Kidney (tissue), 14 donors: ENCODE results near the gene MBNL1. TPM values are rescaled to one million over a fixed set of nuclear protein-coding genes. Genes with fewer than 3 reads are reported as not detected.

Source experiments
- DNase-seq, 5 donors: peaks; one replicate each; pipeline ENCODE4 v3.0.0-alpha.2; 2013 to 2020
- FAIRE-seq: peaks from 2 replicates; lab custom pipeline; 2012; peaks lifted over from hg19 to GRCh38; lab: Jason Lieb, UNC
- H3K27ac ChIP-seq, 2 donors: one replicate each; pipeline ENCODE4 v1.7.0; 2013; ENCODE audit warnings: low read depth in 2 of 2, low read length in 2 of 2, inconsistent platforms in 1 of 2
- H3K27me3 ChIP-seq: one replicate; pipeline ENCODE4 v1.7.1; 2013; ENCODE audit warnings: low read length, inconsistent platforms; ENCODE audit not compliant: control insufficient read depth, insufficient read depth
- H3K36me3 ChIP-seq, 3 donors: one replicate each; pipeline versions ENCODE4 v1.7.0 to v1.7.1; 2013; ENCODE audit warnings: low read length in 3 of 3, control low read depth in 1 of 3, inconsistent platforms in 1 of 3; ENCODE audit not compliant: insufficient read depth in 3 of 3, control insufficient read depth in 2 of 3
- H3K4me1 ChIP-seq, 3 donors: one replicate each; pipeline versions ENCODE4 v1.7.0 to v1.7.1; 2013; ENCODE audit warnings: low read length in 3 of 3, inconsistent platforms in 1 of 3, low read depth in 1 of 3; ENCODE audit not compliant: control insufficient read depth in 2 of 3, insufficient read depth in 2 of 3
- H3K4me3 ChIP-seq, 3 donors: one replicate each; pipeline versions ENCODE4 v1.7.0 to v1.8.1; 2013; ENCODE audit warnings: low read length in 3 of 3, control low read depth in 1 of 3, inconsistent platforms in 1 of 3
- H3K9ac ChIP-seq, 3 donors: one replicate each; pipeline versions ENCODE4 v1.7.0 to v1.7.1; 2013; ENCODE audit warnings: low read length in 3 of 3, control low read depth in 1 of 3, inconsistent platforms in 1 of 3
- H3K9me3 ChIP-seq, 3 donors: one replicate each; pipeline versions ENCODE4 v1.7.0 to v1.7.1; 2013; ENCODE audit warnings: low read length in 3 of 3, control low read depth in 1 of 3, inconsistent platforms in 1 of 3; ENCODE audit not compliant: control insufficient read depth in 2 of 3, insufficient read depth in 1 of 3
- intact Hi-C: fragments of 100-400 bp; cut with DNase I; formaldehyde crosslinking; loops from one replicate; pipeline ENCODE4 v1.11.1; 2022
- polyA plus RNA-seq: library from polyadenylated mRNA; stranded (reverse); fragments of 350-450 nt; fragmentation: Illumina TruSeq; extraction: RNeasy Lipid Tissue Mini Kit (QIAGEN cat#74804); gene quantifications from one replicate; pipeline ENCODE4 v1.2.3, GENCODE V29; 2014; ENCODE audit warnings: low read depth, low replicate concordance; ENCODE audit not compliant: insufficient read depth
- total RNA-seq: library from RNA; stranded (reverse); fragmentation: NEBNext Ultra II Directional; extraction: Animal tissue kit (Norgen Biotek cat#: 25700); gene quantifications from one replicate; pipeline ENCODE4 v1.2.1, GENCODE V29; 2021
- TF ChIP-seq, protein P1 (sequence below): IDR thresholded peaks from 3 replicates; pipeline ENCODE4 v1.5.1; 2012; ENCODE audit warnings: mild to moderate bottlenecking, moderate library complexity, borderline replicate concordance; ENCODE audit not compliant: insufficient read depth; ENCODE audit errors: extremely low read depth
- donor health status: control.
- donor health status: control.
- donor health status: control.
- donor health status: control.
- donor health status: control.
- donor health status: DM: yes; HTN: yes; CAD: no.
- donor health status: Normal renal cell carcinoma (clear cell type).

MBNL1 gene
- total and polyA plus RNA-seq, 2 donors from 2014 or later: 22.0 to 167 TPM

DNA sequence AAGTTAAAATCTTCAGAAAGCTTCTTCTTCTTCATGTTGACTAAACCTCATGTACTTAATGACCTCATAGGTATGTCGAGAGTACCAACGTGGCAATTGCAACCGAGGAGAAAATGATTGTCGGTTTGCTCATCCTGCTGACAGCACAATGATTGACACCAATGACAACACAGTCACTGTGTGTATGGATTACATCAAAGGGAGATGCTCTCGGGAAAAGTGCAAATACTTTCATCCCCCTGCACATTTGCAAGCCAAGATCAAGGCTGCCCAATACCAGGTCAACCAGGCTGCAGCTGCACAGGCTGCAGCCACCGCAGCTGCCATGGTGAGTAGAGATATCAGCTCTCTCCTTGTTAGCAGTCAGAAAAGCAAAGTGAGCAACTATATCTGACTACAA is 176.5 kb downstream of the MBNL1 start:
- Histone ChIP-seq H3K27ac (no peak overlapping the region), H3K9ac (no peak overlapping the region), H3K27me3 (no peaks in the 10 kb centered on the region), H3K9me3 (no peaks in the 10 kb centered on the region), H3K4me1 (peaks cover 0 to 18% (median 4%) of the 10 kb centered on the region in 3 donors), H3K4me3 (no peak overlapping the region), H3K36me3 (peaks cover 0 to 16% (median 3%) of the 10 kb centered on the region in 3 donors)
- FAIRE-seq (no peak), DNase-seq (no peak)
- TF ChIP-seq, protein P1, sequence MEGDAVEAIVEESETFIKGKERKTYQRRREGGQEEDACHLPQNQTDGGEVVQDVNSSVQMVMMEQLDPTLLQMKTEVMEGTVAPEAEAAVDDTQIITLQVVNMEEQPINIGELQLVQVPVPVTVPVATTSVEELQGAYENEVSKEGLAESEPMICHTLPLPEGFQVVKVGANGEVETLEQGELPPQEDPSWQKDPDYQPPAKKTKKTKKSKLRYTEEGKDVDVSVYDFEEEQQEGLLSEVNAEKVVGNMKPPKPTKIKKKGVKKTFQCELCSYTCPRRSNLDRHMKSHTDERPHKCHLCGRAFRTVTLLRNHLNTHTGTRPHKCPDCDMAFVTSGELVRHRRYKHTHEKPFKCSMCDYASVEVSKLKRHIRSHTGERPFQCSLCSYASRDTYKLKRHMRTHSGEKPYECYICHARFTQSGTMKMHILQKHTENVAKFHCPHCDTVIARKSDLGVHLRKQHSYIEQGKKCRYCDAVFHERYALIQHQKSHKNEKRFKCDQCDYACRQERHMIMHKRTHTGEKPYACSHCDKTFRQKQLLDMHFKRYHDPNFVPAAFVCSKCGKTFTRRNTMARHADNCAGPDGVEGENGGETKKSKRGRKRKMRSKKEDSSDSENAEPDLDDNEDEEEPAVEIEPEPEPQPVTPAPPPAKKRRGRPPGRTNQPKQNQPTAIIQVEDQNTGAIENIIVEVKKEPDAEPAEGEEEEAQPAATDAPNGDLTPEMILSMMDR: no peak
- intact Hi-C loops: no loop called here

DNA sequence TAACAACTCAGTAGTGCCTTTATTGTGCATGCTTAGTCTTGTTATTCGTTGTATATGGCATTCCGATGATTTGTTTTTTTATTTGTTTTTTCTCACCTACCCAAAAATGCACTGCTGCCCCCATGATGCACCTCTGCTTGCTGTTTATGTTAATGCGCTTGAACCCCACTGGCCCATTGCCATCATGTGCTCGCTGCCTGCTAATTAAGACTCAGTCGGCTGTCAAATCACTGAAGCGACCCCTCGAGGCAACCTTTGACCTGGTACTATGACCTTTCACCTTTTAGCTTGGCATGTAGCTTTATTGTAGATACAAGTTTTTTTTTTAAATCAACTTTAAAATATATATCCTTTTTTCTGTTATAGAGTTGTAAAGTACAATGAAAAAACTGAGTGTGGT is 177.8 kb downstream of the MBNL1 start:
- DNase-seq (no peak), FAIRE-seq (no peak)
- intact Hi-C loops: no loop called here
- H3K9me3 ChIP-seq: no peaks in the 10 kb centered on the region
- TF ChIP-seq, protein P1: no peak
- peaks cover 0 to 18% (median 4%) of the 10 kb centered on the region in 3 donors for H3K4me1 ChIP-seq
- H3K4me3 ChIP-seq: no peak overlapping the region
- H3K9ac ChIP-seq: no peak overlapping the region
- peaks cover 0 to 19% (median 3%) of the 10 kb centered on the region in 3 donors for H3K36me3 ChIP-seq
- H3K27ac ChIP-seq: no peak overlapping the region
- H3K27me3 ChIP-seq: no peaks in the 10 kb centered on the region

DNA sequence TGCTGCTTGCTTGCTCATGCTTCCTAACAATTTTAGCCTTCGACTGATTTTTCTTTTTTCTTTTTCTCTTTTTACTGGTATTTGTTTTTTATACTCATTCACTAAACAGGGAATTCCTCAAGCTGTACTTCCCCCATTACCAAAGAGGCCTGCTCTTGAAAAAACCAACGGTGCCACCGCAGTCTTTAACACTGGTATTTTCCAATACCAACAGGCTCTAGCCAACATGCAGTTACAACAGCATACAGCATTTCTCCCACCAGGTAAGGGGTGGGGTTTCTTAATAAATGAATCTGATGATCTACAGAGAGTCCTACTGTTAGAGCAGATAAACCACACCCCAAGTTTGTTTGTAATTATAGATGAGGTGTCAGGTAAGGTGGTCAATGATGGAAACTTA is 178.8 kb downstream of the MBNL1 start:
- intact Hi-C loops: no loop called here
- Histone ChIP-seq H3K4me1 (peaks cover 0 to 18% (median 4%) of the 10 kb centered on the region in 3 donors), H3K36me3 (peaks cover 2 to 22% (median 3%) of the 10 kb centered on the region in 3 donors)

More for the DNA sequence above, 178.8 kb downstream of the MBNL1 start:
- DNase-seq: no peak
- Histone ChIP-seq H3K4me3 (no peak overlapping the region), H3K27me3 (no peaks in the 10 kb centered on the region), H3K9ac (no peak overlapping the region), H3K27ac (no peak overlapping the region), H3K9me3 (no peaks in the 10 kb centered on the region)
- TF ChIP-seq, protein P1: no peak
- no peak for FAIRE-seq
